GM18907 (cell line): ENCODE measurements around the gene ARF6.
"Not testable (repeated sequence)": the region's sequence is repeated elsewhere in the genome, so short reads cannot be mapped to it uniquely, and the experiment has no call there.

Experiments
- ATAC-seq: cut with Tn5 transposase; IDR thresholded peaks from one replicate; pipeline ENCODE4 v1.9.1; 2021; ENCODE audit warnings: mild to moderate bottlenecking, moderate library complexity; ENCODE audit not compliant: unreplicated experiment

Gene ARF6

DNA sequence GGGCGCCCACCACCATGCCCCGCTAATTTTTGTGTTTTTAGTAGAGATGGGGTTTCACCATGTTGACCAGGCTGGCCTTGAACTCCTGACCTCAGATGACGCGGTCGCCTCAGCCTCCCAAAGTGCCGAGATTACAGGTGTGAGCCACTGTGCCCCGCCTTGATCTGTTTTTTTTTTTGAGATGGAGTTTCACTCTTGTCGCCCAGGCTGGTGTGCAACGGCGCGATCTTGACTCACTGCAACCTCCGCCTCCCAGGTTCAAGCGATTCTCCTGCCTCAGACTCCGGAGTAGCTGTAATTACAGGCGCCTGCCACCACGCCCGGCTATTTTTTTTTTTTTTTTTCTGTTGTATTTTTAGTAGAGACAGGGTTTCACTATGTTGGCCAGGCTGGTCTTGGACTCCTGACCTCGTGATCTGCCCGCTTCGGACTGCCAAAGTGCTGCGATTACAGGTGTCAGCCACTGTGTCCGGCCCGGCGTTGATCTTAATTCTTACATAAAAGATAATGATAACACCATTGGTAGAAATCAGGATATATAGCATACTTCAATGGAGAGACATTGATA lies 9.9 kb downstream of the ARF6 start:
- ATAC-seq, result not testable (repeated sequence)

DNA sequence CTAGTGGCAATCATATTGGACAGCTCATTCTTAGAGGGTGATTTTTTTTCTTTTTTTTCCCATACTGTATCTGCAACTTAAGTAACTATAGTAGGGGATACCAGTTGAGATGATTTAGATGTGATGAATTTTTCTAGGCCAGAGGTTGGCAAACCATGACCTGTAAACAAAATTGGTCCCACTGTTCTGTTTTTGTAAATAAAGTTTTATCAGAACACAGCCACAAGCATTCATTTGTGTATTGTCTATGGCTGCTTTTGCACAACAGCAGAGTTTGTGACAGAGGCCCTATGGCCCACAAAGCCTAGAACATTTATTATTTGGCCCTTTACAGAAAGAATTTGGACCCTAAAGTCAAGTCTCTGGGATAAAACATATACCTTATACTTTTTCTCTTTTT lies 11.4 kb downstream of the ARF6 start:
- no peak for ATAC-seq

GRCh38 chr14:49905989-49906388 lies 13.1 kb downstream of the ARF6 start:
- no peak for ATAC-seq

- no peak for ATAC-seq
Measured at GRCh38 chr14:49907186-49907585, 14.3 kb downstream of the ARF6 start.

- ATAC-seq, result no peak
Measured at GRCh38 chr14:49908433-49908782, 15.5 kb downstream of the ARF6 start.

- no peak for ATAC-seq
Measured at GRCh38 chr14:49909016-49909415, 16.1 kb downstream of the ARF6 start.

DNA sequence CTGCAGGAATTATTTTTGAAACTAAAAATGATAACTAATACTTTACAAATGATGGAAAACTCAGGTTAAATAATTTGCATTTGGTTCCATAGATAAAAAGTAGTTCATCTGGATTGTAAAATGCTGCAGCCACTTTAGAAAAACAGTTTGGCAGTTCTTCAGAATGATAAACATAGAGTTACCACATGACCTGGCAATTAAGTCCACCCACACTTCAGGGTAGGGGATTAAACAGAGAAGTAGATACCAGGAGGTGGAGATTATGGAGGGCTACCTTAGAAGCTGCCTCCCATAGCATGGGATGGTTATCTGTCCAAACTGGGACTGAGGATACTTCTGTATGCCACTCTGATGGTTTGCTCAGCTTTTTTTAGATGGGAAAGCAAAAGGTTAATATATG lies 22.2 kb downstream of the ARF6 start:
- ATAC-seq, result no peak

DNA sequence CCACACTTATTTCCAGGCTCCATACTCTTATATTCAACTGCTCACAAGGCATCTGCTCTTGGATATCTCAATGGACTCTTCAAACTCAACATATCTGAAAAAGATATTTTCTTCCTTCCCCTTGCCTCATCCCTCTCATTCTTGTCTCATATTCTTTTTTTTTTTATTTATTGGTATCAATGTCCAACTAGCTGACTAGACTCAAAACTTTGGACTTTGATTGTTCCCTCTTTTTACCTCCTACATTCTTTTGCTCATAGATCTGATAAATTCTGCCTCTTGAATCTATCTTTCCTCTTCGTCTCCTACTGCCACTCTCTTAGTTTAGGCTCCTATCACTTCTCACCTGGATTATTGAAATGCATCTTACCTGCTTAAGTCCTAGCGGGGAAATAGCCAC lies 25.8 kb downstream of the ARF6 start:
- ATAC-seq, result no peak

DNA sequence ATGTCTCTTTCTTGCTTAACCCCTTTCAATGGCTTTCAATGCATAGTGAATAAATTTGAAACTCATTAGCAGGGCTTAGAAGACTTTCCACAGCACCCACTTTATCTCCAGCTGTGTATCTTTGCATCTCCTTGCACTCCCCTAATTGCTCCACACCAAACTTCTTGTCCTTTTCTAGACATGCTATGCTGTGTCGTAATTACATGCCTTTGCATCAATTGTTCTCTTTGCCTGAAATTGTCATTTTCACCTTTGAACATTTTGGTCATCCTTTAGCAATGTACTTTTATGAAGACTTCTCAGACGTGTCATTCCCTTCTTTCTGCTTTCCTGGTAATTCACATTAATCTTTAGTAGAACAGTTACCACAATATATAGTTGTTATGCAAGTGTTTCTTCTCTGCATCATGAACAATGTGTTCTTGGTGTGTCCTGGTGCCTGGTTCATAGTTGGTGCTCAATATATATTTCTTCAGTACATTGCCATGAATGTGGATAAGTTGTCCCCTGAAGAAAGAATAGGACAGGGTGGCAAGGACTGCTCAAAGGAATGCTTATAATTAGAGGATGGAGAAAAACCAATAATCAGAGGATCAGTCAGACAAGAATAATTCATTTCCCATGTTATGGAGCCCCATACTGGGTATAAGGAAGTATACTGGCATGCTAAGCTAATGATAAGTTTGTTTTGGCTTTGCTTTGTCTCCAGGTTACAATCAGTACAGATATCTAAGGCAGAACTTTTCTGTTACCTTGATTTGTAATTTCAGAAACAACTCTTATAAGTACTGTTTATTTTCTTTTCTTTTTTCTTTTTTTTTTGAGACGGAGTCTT lies 27.2 kb downstream of the ARF6 start:
- no peak for ATAC-seq

DNA sequence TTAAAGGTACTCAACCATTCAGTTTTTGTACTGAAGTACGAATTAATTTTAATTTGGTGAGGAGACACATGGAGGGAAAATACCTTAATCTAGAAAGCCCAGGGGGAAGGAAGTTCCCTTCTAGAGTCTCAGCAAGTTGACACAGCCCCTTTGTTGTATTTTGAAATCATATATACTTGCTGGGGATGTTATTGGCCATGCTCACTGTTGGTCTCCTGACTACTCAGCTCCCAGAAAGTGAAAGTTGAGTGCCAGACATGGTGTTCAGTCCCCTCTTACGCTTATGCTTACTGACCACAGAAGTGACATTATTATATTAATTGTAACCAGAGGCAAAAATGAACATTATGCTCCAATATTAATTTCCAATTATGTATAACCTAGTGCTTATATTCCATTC lies 28.1 kb downstream of the ARF6 start:
- ATAC-seq, result no peak

- ATAC-seq, result no peak
Measured at GRCh38 chr14:49921401-49921800, 28.5 kb downstream of the ARF6 start.

DNA sequence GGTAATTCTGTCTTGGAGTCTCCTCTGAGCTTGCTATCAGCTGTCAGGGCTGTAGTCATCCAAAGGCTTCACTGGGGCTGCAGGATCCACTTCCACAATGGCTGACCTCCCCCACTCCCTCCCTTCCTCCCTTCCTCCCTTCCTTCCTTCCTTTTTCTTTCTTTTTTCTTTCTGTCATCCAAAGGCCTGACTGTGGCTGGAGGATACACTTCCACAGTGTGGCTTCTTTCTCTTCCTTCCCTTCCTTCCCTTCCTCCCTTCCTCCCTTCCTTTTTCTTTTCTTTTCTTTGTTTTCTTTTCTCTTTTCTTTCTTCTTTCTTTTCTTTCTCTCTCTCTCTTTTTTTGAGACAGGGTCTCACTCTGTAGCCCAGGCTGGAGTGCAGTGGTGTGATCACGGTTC lies 30.6 kb downstream of the ARF6 start:
- no peak for ATAC-seq

DNA sequence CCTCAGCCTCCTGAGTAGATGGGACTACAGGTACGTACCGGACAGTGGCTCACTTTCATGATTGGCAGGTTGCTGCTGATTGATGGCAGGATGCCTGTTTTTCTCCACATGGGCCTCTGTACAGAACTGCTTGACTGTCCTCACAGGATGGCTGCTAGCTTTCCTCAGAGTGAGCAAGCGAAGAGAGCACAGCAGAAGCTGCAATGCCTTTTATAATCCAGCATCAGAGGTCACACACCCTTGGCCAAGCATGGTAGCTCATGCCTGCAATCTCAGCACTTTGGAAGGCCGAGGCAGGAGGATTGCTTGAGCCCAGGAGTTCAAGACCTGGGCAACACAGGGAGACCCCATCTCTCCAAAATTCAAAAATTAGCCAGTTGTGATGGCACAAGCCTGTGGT lies 31.0 kb downstream of the ARF6 start:
- no peak for ATAC-seq

- no peak for ATAC-seq
Measured at GRCh38 chr14:49924852-49925251, 32.0 kb downstream of the ARF6 start.

- ATAC-seq, result no peak
Measured at GRCh38 chr14:49926803-49927202, 33.9 kb downstream of the ARF6 start.

DNA sequence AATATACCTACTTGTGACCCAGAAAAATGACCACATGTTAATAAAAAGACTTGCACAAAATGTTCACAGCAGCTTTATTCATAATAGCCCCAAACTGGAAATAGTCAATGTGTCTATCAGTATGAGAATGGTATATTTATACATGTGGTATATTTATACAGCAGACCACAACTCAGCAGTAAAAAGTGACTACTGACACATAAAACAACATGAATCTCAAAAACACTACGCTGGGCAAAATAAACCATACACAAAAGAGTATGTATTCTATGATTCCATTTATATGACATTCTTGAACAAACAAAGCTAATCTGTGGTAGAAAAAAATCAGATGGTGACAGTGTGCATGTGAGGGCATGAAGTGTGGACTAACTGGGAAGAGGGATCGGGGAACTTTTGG lies 35.1 kb downstream of the ARF6 start:
- no peak for ATAC-seq

- ATAC-seq, result no peak
Measured at GRCh38 chr14:49930720-49931119, 37.8 kb downstream of the ARF6 start.

DNA sequence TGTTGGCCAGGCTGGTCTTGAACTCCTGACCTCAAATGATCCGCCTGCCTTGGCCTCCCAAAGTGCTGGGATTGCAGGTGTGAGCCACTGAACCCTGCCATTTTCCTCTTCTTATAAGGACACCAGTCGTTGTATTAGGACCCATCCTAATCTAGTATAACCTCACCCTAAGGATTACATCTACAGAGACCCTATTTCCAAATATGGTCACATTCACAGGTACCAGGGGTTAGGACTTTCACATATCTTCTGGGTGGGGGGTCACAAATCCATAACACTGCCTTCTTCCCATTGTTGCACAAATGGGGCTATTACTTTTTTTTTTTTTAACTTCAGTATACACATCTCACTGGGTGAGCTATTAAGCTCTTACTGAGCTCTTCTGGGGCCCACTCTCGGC lies 38.6 kb downstream of the ARF6 start:
- ATAC-seq, result no peak

DNA sequence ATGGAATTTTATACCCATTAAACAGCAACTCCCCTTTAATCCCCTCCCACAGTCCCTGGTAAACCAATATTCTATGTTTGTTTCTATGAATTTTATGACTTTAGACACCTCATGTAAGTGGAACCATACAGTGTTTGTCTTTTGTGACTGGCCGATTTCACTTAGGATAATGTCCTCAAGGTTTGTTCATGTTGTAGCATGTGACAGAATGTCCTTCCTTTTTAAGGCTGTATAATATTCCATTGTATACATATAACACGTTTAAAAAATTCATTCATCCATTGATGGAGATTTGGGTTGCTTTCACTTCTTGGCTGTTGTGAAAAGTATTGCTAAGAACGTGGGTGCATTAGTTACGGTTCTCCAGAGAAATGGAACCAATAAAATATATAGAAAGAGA lies 40.2 kb downstream of the ARF6 start:
- no peak for ATAC-seq

DNA sequence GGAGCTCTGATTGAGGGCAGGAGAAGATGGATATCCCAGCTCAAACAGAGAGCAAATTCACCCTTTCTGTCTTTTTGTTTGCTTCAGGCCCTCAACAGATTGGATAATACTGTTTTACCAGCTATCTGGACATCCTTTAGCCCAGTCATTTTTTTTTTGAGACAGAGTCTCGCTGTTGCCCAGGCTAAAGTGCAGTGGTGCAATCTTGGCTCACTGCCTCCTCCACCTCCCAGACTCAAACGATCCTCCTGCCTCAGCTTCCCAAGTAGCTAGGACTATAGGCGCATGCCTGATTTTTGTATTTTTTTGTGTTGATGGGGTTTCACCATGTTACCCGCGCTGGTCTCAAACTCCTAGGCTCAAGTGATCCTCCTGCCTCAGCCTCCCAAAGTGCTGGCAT lies 40.8 kb downstream of the ARF6 start:
- no peak for ATAC-seq

DNA sequence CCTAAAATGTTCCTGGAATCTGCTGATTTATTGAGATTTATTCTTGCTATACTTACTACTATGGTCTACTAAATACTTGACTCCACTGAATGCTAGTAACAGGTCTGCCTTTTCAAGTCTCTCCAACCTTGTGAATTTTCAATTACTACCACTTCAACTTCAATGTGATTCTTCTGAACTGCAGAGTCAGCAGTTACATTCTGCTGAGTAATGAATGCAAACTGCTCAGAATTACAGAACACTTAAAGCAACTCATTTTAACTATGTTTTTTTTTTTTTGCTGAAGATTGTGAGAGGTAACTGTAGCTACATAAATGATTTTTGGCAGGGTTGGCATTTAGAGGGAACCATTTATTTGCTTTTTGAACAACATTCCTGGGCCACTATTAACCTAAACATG lies 41.8 kb downstream of the ARF6 start:
- ATAC-seq, result no peak

GRCh38 chr14:49935526-49935925 lies 42.6 kb downstream of the ARF6 start:
- ATAC-seq, result no peak

DNA sequence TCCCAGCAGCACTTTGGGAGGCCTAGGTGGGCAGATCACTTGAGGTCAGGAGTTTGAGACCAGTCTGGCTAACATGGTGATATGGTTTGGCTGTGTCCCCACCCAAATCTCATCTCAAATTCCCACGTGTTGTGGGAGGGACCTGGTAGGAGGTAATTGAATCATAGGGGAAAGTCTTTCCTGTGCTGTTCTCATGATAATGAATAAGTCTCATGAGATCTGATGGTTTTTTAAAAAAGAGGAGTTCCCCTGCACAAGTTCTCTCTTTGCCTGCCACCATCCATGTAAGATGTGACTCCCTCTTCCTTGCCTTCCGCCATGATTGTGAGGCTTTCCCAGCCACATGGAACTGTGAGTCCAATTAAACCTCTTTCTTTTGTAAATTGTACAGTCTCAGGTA lies 43.4 kb downstream of the ARF6 start:
- ATAC-seq, result not testable (repeated sequence)
